ENCODE data around the gene AIFM1. TPM values are rescaled to one million over a fixed set of nuclear protein-coding genes. Genes with fewer than 3 reads are reported as not detected.

AIFM1 gene
- total and polyA plus RNA-seq, 2 experiments from 2014 or later = 29.6 to 47.3 TPM

GRCh38 chrX:130106071-130106470 lies 59.6 kb downstream of the AIFM1 start:
- Histone ChIP-seq H3K4me3 (no peak overlapping the region), H3K36me3 (ENCODE audit: insufficient read depth) (no peaks in the 10 kb centered on the region), H3K4me2 (no peak overlapping the region), H3K4me1 (ENCODE audit: insufficient read depth) (no peaks in the 10 kb centered on the region; the same call in 1 of the 2 replicates), H3F3A (replicated peaks; ENCODE audit: low read depth) (no peaks in the 10 kb centered on the region), H3K27me3 (ENCODE audit: insufficient read depth) (peaks cover 26% of the 10 kb centered on the region), H3K9me2 (ENCODE audit: insufficient read depth) (no peaks in the 10 kb centered on the region), H3K79me2 (replicated peaks; ENCODE audit: insufficient read depth) (no peaks in the 10 kb centered on the region), H4K20me1 (replicated peaks; ENCODE audit: insufficient read depth) (no peaks in the 10 kb centered on the region), H3K27ac (ENCODE audit: low read depth) (no peak overlapping the region), H2AFZ (no peak overlapping the region)
- Mint-ChIP-seq H3K4me3 (no peak overlapping the region), H3K9me3 (no peaks in the 10 kb centered on the region), H3K27ac (no peak overlapping the region), H3K36me3 (ENCODE audit: low read depth) (no peaks in the 10 kb centered on the region), H3K4me1 (peaks cover 18% of the 10 kb centered on the region; the same call in 2 of the 3 replicates), H3K27me3 (ENCODE audit: insufficient read depth, low read depth, poor library complexity) (peaks cover 26% of the 10 kb centered on the region)
- ATAC-seq = no peak
- no peak for DNase-seq (ENCODE audit: low spot score)
- TF ChIP-seq EZH2 (IDR thresholded peaks at IDR 0.05; ENCODE audit: low read depth, unreplicated experiment) (no peak), REST (IDR thresholded peaks at IDR 0.05; ENCODE audit: unreplicated experiment) (no peak), CTCF (conservative IDR thresholded peaks at IDR 0.05; ENCODE audit: low read depth in 2 of 2) (no peak), STAT1 (IDR thresholded peaks at IDR 0.05; ENCODE audit: unreplicated experiment) (no peak)

GRCh38 chrX:130105244-130105643 lies 60.4 kb downstream of the AIFM1 start:
- Histone ChIP-seq H3K4me3 (no peak overlapping the region), H4K20me1 (replicated peaks; ENCODE audit: insufficient read depth) (no peaks in the 10 kb centered on the region), H3F3A (replicated peaks; ENCODE audit: low read depth) (no peaks in the 10 kb centered on the region), H3K9me2 (ENCODE audit: insufficient read depth) (no peaks in the 10 kb centered on the region), H2AFZ (no peak overlapping the region), H3K4me2 (no peak overlapping the region), H3K36me3 (ENCODE audit: insufficient read depth) (no peaks in the 10 kb centered on the region), H3K4me1 (ENCODE audit: insufficient read depth) (no peaks in the 10 kb centered on the region; the same call in 1 of the 2 replicates), H3K79me2 (replicated peaks; ENCODE audit: insufficient read depth) (no peaks in the 10 kb centered on the region), H3K27me3 (ENCODE audit: insufficient read depth) (peaks cover 24% of the 10 kb centered on the region), H3K27ac (ENCODE audit: low read depth) (no peak overlapping the region)
- Mint-ChIP-seq H3K9me3 (no peaks in the 10 kb centered on the region), H3K27ac (no peak overlapping the region), H3K36me3 (ENCODE audit: low read depth) (no peaks in the 10 kb centered on the region), H3K27me3 (ENCODE audit: insufficient read depth, low read depth, poor library complexity) (peaks cover 25% of the 10 kb centered on the region), H3K4me1 (peaks cover 18% of the 10 kb centered on the region; the same call in 2 of the 3 replicates), H3K4me3 (no peak overlapping the region)
- DNase-seq (ENCODE audit: low spot score) (no peak), ATAC-seq (no peak)
- TF ChIP-seq EZH2 (IDR thresholded peaks at IDR 0.05; ENCODE audit: low read depth, unreplicated experiment) = no peak
- no peak for TF ChIP-seq ZNF331 (CRISPR knock-in tag; IDR thresholded peaks at IDR 0.05; ENCODE audit: low read depth)
- no peak for TF ChIP-seq STAT1 (IDR thresholded peaks at IDR 0.05; ENCODE audit: unreplicated experiment)
- TF ChIP-seq CREB1 (CRISPR knock-in tag; IDR thresholded peaks at IDR 0.05; ENCODE audit: low read depth) = no peak
- TF ChIP-seq ZNF462 (CRISPR knock-in tag; IDR thresholded peaks at IDR 0.05) = no peak
- TF ChIP-seq ZNF114 (CRISPR knock-in tag; IDR thresholded peaks at IDR 0.05) = no peak
- TF ChIP-seq NANOG (IDR thresholded peaks at IDR 0.05; ENCODE audit: borderline replicate concordance) = no peak
- TF ChIP-seq JUNB (IDR thresholded peaks at IDR 0.05; ENCODE audit: unreplicated experiment) = no peak

Measured in GM23338 (cell line).